ENCODE results near the gene RNF208.

RNF208 gene

DNA sequence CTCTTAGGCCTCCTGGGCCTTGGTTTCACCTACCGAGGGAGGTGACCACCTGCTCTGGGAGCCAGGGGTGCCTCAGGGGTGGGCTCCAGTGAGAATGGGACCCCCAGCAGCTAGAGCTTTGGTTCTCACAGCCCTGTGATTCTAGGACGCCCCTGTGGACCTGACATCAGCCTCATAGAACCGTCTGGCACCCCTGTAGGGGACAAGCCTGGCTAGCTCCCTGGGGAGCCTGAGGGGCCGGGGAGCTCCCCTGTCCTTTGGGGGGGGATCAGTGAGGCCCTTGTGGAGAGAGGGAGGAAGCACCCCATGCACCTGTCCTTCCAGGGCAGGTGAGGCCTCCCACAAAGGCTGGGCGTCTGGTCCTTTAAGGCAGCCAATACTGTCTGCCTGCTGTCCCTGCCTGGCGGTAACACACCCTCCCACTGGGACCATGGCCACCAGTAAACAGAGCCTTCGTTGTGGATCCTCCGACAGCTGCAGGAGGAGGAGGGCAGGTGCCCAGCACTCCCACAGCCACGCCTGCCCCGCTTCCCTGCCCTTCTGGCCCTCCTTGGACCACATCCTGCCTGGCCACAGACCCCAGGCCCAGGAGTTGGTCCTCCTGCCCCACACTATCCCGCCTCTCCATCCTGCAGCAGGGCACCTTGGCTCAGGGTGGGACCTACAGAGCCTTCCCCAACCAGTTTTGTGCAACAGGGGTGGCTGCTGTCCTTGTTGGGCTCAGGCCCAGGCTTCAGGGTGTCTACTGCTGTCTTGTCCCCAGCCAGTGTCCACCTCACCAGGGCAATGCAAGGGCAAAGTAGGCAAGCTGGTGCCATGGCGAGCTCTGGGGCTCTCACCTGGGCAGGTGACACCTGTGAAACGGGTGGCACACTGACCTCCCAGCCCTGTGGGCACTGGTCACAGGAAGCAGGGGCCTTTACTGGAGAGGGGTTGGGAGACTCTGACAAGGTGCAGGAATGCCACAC lies 16.0 kb upstream of the RNF208 start:
- DNase-seq = no peak

DNA sequence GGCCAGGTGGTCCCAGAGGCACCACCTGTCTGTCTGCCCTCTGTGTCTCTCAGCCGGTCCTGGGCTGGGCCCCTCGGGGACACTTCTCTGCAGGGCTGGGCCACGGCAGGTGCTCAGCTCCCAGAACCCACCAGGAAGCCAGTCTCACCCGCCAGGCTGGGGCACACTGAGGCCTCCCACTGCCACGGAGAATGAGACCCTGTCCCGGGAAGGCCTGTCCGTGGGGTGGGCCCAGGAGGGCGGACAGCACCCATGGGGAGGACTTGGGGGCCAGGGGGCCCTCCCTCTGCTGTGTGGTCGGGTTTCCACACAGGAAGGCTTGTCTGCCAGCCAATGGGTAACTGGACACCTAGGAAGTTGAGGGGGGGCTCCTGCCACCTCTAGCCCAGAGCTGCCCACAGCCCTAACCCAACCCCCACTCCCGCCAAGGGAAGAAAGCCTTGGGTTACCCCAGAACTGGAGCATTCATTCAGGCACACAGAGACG lies 14.9 kb upstream of the RNF208 start:
- DNase-seq = no peak

DNA sequence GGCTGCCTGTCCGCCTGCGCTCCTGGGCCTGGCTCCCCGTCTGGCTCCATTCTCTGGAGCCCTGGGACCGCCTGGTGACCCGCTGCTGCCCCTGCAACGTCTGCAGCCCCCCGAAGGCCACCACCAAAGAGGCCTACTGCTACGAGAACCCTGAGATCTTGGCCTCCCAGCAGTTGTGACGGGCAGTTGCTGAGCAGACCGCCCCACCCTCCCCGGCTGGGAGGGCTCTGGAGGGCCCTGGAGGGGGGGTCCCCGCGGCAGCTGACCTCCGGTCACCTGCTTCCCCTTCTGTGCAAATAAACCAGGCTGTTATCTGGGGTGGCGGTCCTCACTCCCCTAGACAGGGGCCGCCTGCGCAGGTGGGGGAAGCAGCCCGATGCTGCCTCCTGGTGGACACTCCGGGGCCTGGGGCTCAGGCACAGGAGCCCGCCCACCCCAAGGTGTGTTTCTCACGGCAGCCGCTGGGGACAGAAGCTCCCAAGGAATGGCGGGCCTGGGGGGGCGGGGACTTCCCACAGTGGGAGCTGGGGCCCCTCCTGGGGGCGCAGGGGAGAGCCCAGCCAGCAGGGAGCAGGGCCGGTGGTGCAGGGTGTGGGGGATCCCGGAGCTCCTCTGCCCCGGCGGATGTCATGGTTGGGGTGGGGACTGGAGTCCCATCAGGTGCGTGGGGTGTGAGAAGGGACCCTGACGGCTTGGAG lies 14.3 kb upstream of the RNF208 start:
- DNase-seq = peak; percentile 73

DNA sequence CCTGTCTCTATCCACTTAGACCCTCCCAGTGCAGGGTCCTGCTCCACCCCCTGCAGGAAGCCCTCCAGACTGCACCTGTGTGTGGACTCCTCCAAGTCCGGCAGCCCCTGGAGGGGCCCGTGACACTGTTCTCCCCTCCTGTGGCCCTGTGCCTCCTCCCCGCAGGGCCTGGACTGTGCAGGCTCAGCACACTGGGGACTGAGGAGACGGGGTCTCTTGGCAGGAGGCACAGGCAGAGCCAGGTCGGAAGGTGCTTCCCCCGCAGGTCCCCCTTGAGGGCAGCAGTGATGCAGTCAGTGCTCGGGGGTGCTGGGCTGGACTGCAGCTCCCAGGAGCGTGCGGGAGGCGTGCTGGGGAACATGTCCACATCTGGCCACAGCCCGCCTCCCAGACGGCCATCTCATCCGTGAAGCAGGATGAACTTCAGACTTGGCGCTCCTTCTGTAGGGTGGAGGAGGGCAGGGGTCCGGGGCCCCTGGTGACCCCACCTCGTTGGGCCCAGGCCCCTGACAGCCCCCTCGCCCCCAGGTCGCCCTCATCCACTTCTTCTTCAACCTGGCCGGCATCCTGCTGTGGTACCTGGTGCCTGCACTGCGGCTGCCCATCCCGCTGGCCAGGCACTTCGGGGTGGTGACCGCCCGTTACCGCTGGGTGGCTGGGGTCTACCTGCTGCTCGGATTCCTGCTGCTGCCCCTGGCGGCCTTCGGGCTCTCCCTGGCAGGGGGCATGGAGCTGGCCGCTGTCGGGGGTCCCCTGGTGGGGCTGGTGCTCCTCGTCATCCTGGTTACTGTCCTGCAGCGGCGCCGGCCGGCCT lies 13.6 kb upstream of the RNF208 start:
- DNase-seq = no peak

DNA sequence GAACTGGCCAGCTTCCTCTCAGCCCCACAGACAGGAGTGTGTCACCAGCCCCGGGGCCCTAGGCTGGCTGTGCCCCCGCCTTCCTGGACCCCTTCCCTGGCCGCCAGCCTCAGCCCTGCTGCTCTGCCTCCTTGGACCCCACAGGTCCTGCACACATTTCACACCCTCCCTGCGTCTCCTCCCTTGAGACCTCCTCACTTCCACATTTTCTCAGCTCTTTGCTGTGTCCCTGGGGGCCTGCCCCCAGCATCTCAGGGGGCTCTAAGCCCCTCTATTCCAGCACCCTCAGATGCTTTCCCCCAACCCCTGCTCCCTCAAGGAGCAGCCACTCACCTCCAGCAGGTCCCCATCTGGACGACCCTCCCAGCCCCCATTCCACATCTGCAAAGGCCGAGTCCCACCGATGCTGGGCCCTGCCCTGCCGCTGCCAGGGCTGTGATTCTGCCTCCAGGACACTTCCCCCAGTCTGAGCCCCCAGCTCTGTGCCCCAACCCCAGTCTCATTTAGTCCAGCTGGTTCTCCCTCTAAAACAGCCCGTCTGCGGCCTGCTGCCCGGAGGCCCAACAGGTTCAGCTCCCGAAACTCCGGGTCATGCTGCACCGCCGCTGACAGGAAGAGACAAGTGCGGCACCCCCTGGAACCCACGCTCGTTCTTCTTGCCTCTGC lies 12.9 kb upstream of the RNF208 start:
- DNase-seq = no peak

DNA sequence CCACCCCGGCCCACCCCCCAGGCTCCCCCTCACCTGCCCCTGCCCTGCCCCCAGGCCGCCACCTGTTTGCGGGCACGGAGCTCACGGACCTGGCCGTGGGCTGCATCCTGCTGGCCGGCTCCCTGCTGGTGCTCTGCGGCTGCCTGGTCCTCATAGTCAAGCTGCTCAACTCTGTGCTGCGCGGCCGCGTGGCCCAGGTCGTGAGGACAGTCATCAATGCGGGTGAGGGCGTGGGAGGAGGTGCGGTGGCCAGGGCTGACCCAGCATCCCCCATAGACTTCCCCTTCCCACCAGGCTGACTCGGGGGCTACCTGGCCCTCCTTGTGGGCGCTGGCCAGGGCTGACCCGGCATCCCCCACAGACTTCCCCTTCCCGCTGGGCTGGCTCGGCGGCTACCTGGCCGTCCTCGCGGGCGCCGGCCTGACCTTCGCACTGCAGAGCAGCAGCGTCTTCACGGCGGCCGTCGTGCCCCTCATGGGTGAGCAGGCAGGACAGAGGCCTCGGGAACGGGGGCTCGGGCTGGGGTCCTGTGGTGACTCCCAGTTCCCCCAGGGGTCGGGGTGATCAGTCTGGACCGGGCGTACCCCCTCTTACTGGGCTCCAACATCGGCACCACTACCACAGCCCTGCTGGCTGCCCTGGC lies 12.1 kb upstream of the RNF208 start:
- no peak for DNase-seq

DNA sequence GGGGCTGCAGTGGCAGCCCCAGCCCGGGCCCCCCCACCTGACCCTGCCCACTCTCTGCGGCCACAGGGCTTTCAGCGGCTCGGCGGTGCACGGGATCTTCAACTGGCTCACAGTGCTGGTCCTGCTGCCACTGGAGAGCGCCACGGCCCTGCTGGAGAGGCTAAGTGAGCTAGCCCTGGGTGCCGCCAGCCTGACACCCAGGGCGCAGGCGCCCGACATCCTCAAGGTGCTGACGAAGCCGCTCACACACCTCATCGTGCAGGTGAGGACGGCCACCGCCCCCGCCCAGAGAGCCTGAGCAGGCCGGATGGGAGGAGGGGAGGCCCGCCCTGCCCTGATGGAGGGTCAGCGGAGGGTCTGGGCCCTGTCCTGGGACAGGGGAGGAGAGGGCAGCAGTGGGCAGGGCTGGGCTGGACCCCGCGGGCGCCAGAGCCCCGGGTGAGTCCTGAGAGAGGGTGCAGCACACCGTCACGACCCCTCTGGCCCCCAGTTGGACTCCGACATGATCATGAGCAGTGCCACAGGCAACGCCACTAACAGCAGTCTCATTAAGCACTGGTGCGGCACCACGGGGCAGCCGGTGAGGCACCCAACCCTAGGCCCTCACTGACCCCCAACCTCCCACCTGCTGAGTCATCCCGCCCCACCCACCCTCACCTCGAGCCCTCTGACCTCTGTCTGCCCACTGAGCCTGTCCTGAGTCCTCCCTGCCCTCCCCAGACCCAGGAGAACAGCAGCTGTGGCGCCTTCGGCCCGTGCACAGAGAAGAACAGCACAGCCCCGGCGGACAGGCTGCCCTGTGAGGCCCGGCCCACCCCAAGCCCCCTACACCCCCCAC lies 11.3 kb upstream of the RNF208 start:
- no peak for DNase-seq

DNA sequence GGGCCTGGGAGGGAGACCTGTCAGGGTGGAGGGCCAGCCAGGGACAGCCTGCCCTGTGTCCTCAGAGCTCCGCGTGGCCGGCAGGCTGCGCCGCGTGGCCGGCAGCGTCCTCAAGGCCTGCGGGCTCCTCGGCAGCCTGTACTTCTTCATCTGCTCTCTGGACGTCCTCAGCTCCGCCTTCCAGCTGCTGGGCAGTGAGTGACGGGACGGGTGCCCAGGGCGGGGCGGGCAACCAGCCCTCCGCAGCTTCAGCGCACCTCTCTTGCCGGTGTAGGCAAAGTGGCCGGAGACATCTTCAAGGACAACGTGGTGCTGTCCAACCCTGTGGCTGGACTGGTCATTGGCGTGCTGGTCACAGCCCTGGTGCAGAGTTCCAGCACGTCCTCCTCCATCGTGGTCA lies 10.5 kb upstream of the RNF208 start:
- DNase-seq = no peak

DNA sequence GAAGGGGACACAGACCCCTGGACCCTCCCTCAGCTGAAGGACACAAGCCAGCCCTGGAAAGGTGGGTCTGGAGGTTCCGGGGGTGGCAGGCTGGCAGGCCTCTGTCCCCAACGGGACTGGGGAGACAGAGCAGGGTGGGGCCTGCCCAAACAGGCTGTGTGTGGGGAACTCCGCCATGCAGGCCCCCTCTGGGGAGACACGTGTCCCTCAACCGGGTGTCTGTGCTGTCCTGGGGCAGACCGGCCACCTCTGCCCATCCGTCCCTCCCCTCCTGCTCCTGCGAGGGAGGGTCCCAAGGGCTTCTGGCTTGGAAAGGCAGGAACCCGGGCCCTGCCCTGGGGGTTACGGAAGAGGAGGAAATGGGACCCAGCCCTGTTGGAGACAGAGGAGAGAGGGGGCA lies 10.1 kb upstream of the RNF208 start:
- no peak for DNase-seq

DNA sequence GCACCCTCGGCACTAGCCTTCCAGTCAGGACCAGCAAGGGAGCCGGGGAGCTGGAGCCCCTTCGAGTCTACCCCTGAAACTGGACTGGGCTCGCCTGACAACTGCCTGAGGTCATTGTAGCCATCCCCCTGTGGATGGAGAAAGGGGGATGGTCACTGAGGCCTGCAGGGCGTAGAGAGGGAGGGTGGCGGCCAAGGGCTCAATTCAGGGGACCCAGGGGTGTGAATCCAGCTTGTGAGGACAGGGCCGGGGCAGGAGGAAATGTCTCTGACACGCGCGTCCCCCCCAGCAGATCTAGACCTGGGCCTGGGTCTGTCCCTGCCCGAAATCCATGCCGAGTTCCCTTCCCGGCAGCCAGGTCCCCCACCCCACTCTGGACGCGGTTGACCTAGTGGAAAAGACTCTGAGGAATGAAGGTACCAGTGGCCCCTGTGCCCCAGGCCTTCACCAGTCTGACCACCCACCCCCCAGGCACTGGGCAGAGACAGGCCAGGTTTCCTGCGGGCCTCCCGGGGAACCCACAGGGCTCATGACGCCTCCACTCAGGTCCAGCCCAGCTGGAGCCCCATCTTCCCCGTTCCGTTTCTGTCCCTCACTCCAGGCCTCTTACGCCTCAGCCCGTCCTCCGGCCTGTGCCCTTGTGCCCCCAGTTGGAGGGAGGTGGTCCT lies 9.5 kb upstream of the RNF208 start:
- DNase-seq = no peak

DNA sequence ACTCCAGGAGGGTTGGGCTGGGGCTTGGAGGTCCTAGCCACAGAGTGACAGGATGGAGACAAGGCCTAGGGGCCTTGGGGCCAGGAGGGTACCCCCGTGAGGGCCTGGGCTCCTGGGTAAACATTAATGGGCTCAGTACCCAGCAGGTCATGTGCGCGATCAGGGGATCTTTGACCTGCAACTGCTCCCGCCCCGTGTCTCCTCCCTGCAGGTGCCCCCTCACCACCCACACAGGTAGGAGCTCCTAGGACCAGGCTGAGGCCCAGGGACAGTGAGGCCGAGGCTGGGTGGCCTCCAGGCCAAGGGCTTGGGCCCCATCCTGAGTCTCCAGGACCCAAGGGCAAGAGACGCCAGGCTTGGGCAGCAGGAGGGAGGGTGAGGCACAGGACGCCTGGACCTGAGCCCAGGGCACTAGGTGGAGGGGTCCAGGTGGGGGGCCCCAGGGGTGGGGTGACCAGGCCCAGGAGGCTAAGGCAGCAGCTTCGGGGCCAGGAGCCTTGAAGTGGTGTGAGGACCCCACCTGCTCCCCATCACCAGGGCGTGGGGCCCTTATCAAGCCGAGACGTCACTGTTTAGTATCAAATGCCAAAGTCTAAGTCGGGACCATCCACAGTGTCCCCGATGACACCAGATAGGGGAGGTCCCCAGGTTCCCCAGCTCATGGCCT lies 8.8 kb upstream of the RNF208 start, which contains the start of gene SLC34A3:
SLC34A3 (plus strand) TSS at position 197 of the 667 bp plus-strand sequence. CDS start 802 bp downstream, outside the sequence.
- DNase-seq = no peak

DNA sequence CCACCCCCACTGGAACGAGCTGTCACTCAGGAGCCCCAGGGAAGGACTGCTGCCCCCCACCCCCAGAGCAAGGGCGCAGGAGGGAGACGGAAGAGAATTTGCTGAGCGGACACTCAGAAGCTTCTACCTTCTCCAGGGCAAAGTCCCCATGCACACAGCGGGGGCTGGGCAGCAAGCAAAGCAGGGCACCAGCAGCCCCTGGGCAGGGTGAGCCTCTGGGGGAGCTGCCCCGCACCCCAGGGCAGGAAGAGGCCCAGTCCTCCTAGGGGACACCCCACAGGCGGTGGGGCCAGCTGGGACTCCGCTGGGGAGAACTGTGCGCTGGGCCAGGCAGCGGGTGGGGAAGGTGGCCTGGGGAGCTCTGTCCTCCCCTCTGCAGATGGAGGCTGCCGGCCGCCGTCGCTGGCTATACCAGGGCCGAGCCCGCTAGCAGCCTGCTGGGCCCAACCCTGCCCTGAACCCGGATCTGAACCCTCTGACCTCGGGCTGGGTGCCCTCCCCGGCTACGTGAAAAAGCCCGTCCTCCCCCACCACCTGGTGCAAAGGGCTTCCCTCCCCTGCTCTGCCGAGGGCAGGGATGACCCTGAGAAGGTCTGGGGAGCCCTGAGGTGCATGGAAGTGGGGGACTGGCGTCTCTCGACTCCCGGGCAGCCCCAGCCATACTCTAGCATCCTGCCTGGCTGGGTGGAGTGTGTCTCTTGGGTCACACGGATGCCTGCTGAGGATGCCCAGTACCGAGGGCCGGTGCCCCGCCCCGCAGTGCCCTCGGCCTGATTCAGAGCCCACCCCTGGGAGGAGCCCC lies 8.1 kb upstream of the RNF208 start:
- DNase-seq = no peak

DNA sequence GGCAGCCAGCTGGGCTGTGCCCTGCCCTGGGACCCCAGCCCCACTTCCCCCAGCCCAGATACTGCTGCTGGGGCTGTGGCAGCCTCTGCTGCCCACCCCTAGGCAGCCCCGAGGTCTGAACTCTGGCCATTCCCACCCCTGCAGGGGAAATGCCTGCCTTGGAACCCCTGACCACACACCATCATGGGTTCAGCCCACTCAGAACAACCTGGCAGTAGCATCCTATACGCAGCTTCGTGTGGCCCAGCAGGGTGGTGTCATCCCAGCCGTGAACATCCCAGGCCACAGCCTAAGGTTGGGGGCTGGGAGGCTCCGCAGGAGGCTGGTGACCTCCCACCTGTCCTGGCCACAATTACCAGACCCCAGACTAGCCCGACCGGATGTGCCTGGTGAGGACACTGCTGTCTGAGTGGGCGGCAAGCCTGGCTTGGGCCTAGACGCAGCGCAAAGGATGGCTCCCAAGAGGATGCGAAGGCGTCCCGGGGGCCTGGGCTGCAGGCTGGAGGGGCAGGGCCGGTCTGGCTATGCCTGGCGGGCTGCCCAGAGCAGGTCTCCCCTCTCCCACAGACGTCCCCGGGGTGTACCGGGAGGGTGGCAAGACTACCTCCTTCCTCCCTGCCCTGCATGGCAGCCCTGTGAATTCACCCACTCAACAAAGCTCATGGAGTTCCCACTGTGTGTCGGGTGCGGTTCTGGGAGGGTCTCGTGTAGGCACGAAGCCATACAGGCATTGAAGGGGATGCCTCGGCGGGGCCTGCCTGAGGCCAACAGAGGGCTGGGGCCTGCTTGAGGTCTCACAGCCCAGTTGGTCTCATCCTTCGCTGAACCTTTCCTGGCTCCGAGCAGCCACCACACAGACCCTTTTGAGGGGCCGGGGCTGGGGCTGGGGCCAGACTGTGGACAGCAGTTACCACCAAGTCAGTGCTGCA lies 7.2 kb upstream of the RNF208 start:
- no peak for DNase-seq

DNA sequence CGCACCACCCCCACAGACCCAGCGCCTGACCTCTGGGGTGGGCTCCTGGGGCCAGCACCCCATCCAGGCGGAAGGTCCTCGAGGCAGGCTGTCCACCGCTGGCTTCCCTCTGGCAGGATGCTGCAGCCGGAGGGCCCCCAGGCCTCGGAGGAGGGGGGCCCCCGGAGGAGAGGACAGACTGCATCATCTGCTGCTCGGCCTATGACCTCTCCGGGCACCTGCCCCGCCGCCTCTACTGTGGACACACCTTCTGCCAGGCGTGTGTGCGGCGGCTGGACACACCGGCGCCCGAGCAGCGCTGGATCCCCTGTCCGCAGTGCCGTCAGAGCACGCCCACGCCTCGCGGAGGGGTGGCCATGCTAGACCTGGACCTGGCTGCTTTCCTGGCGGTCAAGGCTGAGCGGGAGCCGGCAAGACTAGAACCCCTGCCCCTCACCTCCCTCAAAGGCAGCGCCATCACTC lies 6.5 kb upstream of the RNF208 start:
- DNase-seq = no peak

DNA sequence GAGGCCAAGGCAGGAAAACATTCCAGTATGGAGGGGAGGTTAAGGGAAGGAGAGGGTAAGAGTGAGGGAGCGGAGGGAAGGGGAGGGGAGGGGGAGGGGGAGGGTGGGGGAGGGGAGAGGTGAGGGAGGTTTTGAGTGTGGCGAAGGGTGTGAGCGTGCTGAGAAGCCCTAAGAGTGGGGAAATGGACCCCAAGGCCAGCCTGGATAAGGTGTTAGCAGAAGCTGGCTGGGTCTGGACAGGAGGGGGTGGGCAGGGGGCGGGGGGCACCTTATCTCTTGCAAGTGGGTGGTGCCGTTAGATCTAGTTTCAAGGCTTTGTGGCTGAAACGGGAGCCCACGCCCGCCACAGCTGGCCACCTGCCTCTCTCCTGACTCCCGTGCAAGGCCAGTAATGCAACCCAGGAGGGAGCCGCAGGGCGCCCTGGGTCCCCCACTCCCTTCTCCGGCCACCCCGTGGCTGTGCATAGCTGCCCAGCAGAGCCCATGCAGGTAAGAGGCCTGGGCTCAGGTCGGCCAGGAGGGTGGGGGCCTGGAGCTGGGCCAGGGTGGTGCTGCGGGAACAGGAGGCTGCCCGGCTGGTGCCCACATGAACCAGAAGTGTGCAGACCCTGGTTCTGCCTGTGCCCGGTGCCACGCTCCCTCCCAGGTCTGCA lies 5.9 kb upstream of the RNF208 start:
- DNase-seq = no peak

DNA sequence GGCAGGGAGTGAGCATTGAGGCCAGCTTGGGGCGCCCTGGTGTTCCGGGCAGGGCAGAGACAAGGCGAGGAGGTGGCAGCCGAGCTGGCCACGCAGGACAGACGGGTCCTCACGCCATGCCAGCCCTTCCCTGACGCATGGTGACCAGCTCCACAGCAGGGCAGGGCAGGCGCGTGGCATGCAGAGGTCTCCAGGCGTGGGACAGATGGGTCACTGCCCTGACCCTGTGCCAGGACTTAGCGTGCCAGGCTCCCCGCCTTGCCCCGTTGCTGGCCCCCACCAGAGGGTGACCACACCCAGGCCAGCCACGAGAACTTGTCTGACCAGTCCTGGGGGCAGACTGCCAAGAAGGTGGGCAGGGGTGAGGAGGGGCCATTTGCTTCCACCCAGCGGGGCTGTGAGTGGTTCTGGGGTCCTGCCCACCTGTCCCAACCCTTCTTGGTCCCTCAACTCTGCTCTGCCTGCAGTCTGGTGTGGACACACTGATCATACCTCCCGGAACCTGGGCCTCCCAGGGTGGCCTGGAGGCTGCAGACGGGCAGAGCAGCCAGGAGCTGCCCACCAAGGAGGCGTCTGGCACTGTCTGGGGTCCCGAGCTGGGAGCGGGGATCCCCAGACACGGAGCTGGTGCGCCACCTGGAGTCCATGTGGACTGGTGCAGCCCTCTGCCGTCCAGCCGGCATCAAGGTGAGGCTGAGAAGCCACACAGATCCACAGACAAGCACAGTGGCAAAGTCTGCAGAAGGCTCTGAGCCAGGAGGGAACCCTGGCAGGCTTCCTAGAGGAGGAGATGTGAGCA lies 5.2 kb upstream of the RNF208 start, which contains the start of gene RNF224:
RNF224 (plus strand) TSS at position 449 of the 799 bp plus-strand sequence. CDS start 834 bp downstream, outside the sequence.
- peak; percentile 43 for DNase-seq

Measured in NK-92 treated with Interleukin-12 subunit alpha and Interleukin-12 subunit beta, amount 100 ng/mL, for 24 hours (cell line).